SU-DHL-6 (cell line): ENCODE results near the gene HOXA13.

Source experiments
- H2AFZ ChIP-seq: fragments of 200-600 bp; sonication (generic); 2 replicates; pipeline ENCODE4 v1.6.1; 2014; ENCODE audit warnings: low read depth, mild to moderate bottlenecking, moderate library complexity, mixed read lengths, antibody characterized with exemption, low read length; ENCODE audit not compliant: severe bottlenecking
- H3F3A ChIP-seq: fragments of 200-600 bp; shearing (Covaris generic); 2 replicates; pipeline ENCODE4 v1.6.0; 2016; ENCODE audit warnings: antibody characterized with exemption, mild to moderate bottlenecking; ENCODE audit not compliant: insufficient read depth
- H3K27ac ChIP-seq: fragments of 200-600 bp; sonication (generic); 2 replicates; pipeline ENCODE4 v1.5.1; 2016; ENCODE audit warnings: low read depth, mild to moderate bottlenecking, low read length, moderate library complexity, mixed read lengths
- H3K27me3 ChIP-seq: fragments of 200-600 bp; sonication (generic), shearing (Covaris generic); 2 replicates; pipeline ENCODE4 v1.6.0; 2014; ENCODE audit warnings: mild to moderate bottlenecking, low read length
- H3K36me3 ChIP-seq: fragments of 200-600 bp; sonication (generic); 2 replicates; pipeline ENCODE4 v1.6.1; 2014; ENCODE audit warnings: mild to moderate bottlenecking, low read length, mixed read lengths
- H3K4me2 ChIP-seq: fragments of 300-600, 200-600 bp; shearing (Covaris generic), sonication (generic); 2 replicates; pipeline ENCODE4 v1.6.0; 2014; ENCODE audit warnings: low read length, low read depth, mild to moderate bottlenecking; ENCODE audit not compliant: poor library complexity, severe bottlenecking
- H3K4me3 ChIP-seq: fragments of 200-600 bp; sonication (generic); 2 replicates; pipeline ENCODE4 v1.5.1; 2014; ENCODE audit warnings: antibody characterized with exemption, low read length, mild to moderate bottlenecking, mixed read lengths; ENCODE audit not compliant: insufficient read depth, poor library complexity, severe bottlenecking
- H3K79me2 ChIP-seq: fragments of 200-600 bp; sonication (generic); 2 replicates; pipeline ENCODE4 v1.6.1; 2014; ENCODE audit warnings: mild to moderate bottlenecking, low read length, moderate library complexity; ENCODE audit not compliant: insufficient read depth
- H3K9ac ChIP-seq: fragments of 200-600 bp; sonication (generic); 2 replicates; pipeline ENCODE4 v1.7.0; 2014; ENCODE audit warnings: mild to moderate bottlenecking, low read length
- H3K9me2 ChIP-seq: fragments of 200-600 bp; sonication (generic); replicated peaks from 2 replicates; pipeline ENCODE4 v1.6.1; 2014; ENCODE audit warnings: low read length; ENCODE audit not compliant: insufficient read depth
- H3K9me3 ChIP-seq: fragments of 200-600 bp; sonication (generic); 2 replicates; pipeline ENCODE4 v1.6.1; 2014; ENCODE audit warnings: low read length, mixed read lengths; ENCODE audit not compliant: insufficient read depth
- H4K20me1 ChIP-seq: fragments of 200-600 bp; sonication (generic); 2 replicates; pipeline ENCODE4 v1.6.1; 2014; ENCODE audit warnings: low read depth, mild to moderate bottlenecking, antibody characterized with exemption, low read length, moderate library complexity, mixed read lengths
- EZH2phosphoT487 ChIP-seq: fragments of 200-600 bp; sonication (generic), shearing (Covaris generic); conservative IDR thresholded peaks from 2 replicates; pipeline ENCODE4 v1.6.1; 2018; ENCODE audit warnings: mild to moderate bottlenecking, antibody characterized with exemption, low read length, moderate library complexity, mixed read lengths
- TF ChIP-seq, protein P1 (sequence below): fragments of 200-600 bp; sonication (generic); IDR thresholded peaks from one replicate; pipeline ENCODE4 v1.5.1; 2017; ENCODE audit warnings: antibody characterized with exemption, mild to moderate bottlenecking, low read length, moderate library complexity; ENCODE audit not compliant: insufficient read depth, poor library complexity, severe bottlenecking

Gene HOXA13

DNA sequence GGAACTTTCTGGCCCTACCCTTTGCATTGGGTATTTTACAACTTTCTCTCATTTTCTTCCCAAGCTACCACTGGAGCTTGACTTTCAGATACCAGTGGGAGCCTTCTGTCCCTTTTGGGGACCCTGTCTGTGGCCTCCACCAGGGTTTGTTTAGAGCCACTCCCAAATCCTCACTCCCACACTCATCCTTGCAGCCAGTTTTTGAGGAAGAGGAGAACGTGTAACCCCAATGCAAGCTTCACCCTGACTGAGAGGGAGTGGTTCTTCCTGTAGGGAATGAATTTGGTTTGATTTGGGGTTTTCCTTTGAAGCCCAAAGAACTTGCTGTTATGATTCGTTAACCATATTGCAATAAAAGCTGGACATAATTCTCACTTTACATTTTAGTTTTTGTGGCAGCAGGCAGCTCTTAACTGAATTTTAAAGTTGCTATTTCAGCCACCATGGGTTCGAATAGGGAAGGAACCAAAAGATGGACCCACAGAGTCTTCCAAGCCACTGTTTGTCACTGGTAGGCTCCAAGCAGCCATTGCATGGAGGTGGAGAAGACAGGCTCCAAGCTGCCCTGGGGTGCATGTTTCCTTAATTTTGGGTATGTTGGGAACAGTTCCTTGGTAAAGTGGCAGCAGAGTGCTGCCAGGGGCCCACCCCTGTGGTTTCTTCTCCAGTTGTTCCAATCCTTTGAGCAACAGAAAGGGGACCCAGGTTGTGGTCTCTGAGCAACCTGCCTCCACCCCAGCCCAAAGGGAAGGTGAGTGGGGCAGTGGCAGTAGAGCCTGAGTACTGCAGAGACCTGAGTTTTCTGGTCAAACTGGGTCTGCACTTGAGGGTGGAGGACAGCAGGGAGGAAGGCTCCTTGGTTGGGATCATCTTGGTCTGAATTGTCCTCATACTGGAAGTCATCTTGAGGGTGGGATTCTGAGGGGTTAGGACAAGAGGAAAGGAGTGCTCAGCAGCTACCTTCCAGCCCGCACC lies 47.8 kb upstream of the HOXA13 start:
- no peak for TF ChIP-seq EZH2phosphoT487
- TF ChIP-seq, protein P1, sequence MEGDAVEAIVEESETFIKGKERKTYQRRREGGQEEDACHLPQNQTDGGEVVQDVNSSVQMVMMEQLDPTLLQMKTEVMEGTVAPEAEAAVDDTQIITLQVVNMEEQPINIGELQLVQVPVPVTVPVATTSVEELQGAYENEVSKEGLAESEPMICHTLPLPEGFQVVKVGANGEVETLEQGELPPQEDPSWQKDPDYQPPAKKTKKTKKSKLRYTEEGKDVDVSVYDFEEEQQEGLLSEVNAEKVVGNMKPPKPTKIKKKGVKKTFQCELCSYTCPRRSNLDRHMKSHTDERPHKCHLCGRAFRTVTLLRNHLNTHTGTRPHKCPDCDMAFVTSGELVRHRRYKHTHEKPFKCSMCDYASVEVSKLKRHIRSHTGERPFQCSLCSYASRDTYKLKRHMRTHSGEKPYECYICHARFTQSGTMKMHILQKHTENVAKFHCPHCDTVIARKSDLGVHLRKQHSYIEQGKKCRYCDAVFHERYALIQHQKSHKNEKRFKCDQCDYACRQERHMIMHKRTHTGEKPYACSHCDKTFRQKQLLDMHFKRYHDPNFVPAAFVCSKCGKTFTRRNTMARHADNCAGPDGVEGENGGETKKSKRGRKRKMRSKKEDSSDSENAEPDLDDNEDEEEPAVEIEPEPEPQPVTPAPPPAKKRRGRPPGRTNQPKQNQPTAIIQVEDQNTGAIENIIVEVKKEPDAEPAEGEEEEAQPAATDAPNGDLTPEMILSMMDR: no peak
- Histone ChIP-seq H3K9me2 (no peaks in the 10 kb centered on the region), H3K27ac (no peak overlapping the region), H4K20me1 (no peaks in the 10 kb centered on the region), H3K4me3 (no peak overlapping the region), H3K9ac (no peak overlapping the region), H3K9me3 (no peaks in the 10 kb centered on the region), H3K36me3 (no peaks in the 10 kb centered on the region), H2AFZ (no peak overlapping the region), H3K79me2 (no peaks in the 10 kb centered on the region), H3K27me3 (no peaks in the 10 kb centered on the region), H3F3A (no peaks in the 10 kb centered on the region), H3K4me2 (no peak overlapping the region)

DNA sequence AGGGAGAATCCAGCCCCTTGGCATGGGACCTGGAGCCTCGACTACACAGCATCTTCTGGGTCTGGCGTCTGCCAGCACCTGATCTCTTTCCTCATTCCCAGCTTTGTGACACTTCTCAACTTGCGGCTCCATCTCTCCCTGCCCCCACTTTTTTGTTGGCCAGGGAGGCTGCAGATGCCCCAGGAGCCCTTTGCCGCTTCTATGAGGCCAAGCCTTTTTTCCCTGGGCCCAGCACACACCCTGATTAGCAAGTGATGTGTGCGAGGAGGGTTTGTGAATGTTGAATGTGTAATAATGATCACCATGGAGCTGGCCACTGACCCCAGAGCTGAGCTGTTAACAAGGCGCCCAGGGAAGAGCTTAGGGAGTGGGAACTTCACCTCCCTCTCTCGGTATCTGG lies 47.1 kb upstream of the HOXA13 start:
- Histone ChIP-seq H3K27ac (no peak overlapping the region), H3F3A (no peaks in the 10 kb centered on the region), H3K9me3 (no peaks in the 10 kb centered on the region), H3K27me3 (no peaks in the 10 kb centered on the region), H3K4me3 (no peak overlapping the region), H3K36me3 (no peaks in the 10 kb centered on the region), H3K4me2 (no peak overlapping the region), H3K9ac (no peak overlapping the region), H2AFZ (no peak overlapping the region), H3K9me2 (no peaks in the 10 kb centered on the region), H3K79me2 (no peaks in the 10 kb centered on the region), H4K20me1 (no peaks in the 10 kb centered on the region)
- TF ChIP-seq, protein P1: no peak
- no peak for TF ChIP-seq EZH2phosphoT487

DNA sequence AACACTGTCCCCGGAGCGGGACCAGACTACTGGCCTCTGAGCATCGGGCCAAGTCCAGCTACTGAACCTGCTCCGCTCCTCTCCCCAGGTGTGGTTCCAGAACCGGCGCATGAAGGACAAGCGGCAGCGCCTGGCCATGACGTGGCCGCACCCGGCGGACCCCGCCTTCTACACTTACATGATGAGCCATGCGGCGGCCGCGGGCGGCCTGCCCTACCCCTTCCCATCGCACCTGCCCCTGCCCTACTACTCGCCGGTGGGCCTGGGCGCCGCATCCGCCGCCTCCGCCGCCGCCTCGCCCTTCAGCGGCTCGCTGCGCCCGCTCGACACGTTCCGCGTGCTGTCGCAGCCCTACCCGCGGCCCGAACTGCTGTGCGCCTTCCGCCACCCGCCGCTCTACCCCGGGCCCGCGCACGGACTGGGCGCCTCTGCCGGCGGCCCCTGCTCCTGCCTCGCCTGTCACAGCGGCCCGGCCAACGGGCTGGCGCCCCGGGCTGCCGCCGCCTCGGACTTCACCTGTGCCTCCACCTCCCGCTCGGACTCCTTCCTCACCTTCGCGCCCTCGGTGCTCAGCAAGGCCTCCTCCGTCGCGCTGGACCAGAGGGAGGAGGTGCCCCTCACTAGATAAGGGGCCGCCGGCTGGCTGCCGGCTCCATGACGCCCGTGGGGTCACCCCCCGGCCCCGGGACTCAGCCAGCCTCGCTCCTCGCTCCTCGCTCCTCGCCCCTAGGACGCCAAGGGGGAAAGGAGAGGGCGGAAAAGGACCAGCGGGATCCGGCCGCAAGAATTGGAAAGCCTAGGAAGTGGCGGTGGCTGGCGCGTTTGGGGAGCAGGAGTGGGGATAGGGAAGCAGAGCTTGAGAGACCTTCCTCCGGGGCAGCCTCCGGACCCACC lies 46.2 kb upstream of the HOXA13 start:
- H3K4me2 ChIP-seq: no peak overlapping the region
- H3K36me3 ChIP-seq: no peaks in the 10 kb centered on the region
- H3K27me3 ChIP-seq: no peaks in the 10 kb centered on the region
- no peaks in the 10 kb centered on the region for H4K20me1 ChIP-seq
- no peaks in the 10 kb centered on the region for H3K9me3 ChIP-seq
- H3K27ac ChIP-seq: no peak overlapping the region
- no peak for TF ChIP-seq EZH2phosphoT487
- TF ChIP-seq, protein P1: no peak
- no peak overlapping the region for H2AFZ ChIP-seq
- no peak overlapping the region for H3K4me3 ChIP-seq
- no peak overlapping the region for H3K9ac ChIP-seq
- H3F3A ChIP-seq: no peaks in the 10 kb centered on the region
- H3K79me2 ChIP-seq: no peaks in the 10 kb centered on the region
- no peaks in the 10 kb centered on the region for H3K9me2 ChIP-seq
